GM18505 (cell line): ENCODE results near the gene DOCK4.

ENCODE experiments used
- ATAC-seq: cut with Tn5 transposase; IDR thresholded peaks from one replicate; pipeline ENCODE4 v1.9.1; 2021; ENCODE audit not compliant: unreplicated experiment
- POLR2A ChIP-seq: IDR thresholded peaks from 4 replicates; pipeline ENCODE4 v1.6.1; 2011; ENCODE audit warnings: borderline replicate concordance; ENCODE audit not compliant: insufficient read depth, insufficient read length; ENCODE audit errors: extremely low read depth

Gene DOCK4

DNA sequence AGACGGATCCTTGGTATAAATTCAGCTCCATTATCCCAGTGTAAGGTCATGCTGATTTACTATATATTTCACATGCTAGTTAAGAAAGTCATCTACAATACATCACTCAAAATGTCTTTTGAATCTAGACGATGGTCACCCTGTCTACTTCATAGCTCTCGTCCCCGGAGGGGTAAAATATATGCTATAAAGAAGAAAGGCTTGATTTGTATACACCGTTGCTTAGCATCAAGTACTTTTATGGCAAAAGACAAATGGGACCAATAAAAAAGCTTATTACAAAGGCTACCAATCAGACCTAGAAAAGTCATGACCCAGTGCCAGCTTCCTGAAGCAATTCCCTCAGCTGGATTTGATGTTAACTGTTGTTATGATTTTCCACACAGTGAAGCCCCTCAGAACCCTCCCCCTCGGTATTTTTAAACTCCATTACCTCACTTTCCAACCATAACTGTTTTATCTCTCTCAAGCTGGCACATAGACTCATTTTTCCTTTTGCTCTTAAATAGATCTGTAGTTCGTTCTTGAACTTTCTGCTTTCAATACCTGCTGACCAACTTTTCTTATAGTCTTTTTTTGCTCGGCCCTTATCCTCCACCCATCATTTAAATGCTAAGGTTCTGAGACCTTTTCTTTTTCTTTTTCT is 104.9 kb downstream of the DOCK4 start:
- ATAC-seq, result no peak
- TF ChIP-seq POLR2A, result no peak

DNA sequence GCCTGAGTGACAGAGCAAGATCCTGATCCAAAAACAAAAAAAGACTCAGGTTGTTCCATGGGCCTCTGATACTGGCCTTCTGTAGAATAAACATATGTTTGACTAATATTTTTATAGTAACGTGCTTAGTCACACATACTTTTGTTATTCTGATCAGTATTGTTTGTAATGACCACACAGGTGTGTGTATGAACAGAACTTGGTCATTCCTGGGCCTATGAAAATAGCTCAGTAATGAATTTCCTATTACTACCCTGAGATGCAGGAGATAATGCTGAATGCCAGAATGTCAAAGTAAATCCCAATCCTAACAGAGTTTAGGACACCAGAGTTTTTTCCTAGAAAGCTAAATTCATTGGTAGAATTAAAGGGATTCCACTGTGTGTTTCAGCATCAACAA is 108.7 kb downstream of the DOCK4 start:
- ATAC-seq, result no peak
- TF ChIP-seq POLR2A, result no peak

DNA sequence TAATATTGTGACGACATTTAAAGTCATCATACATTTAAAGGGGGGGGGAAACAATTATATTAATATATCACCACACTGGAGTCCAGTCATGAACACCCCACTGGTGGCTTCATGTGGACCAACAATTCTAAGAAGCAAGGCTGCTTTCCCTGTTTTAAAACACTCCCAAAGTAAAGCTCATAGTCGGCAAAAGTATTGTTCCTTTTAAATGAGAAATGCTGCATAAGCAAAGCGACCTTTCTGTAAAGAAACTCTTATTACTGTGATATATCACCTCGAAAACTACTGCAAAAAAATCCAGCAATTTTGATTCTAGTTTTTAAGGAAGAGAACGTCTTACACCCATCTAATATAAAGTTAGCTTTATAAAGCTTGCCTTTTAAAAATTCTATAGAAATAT is 112.8 kb downstream of the DOCK4 start:
- no peak for TF ChIP-seq POLR2A
- no peak for ATAC-seq

DNA sequence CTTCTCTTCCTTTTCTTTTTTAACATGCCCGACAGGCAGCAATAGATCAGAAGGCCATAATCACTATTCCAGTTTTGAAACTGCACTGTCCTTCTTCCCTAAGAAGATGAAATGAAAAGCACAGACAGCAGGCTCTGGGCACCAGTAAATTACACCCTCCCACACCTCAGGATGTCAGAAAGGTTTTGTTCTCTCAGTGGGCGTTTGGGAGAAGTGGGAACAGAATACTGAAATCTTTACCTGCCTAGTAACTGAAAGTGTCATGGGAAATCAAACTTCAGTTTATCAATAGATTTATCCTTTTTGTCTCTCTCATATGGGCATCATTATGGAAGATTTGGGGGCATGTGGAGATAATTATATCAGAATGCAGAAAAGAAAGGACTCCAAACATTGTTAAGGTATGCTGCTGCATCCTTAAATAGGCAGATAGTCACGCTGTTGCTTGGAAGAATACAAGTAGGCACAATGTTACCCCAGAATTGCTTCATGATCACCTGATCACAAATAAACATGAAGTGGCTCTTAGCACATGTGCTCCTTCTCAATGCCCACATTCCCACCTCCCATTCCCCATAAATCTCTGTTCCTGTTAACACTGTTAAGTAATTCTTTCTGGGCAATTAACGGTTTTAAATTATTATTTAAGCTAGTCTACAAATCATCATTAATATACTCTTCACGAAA is 113.3 kb downstream of the DOCK4 start:
- no peak for TF ChIP-seq POLR2A
- ATAC-seq, result no peak

DNA sequence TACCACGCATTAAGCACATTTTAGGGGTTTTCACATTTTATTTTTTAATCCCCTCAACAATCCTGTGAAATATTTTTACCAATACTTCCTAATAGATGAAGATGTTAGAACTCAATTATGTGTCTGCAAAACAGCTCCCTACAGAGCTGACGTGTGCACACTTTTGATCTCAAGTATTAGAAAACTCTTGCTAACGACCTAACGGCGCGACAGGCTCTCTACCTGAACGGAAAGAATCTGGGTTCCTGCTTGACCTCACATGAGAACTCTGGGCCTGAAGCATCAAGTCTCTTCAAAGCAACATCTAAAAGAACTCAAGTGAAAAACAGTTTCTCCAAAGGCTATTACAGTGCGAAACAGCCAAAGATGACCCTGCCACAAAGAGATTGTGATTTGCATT is 113.9 kb downstream of the DOCK4 start:
- no peak for ATAC-seq
- TF ChIP-seq POLR2A, result no peak

DNA sequence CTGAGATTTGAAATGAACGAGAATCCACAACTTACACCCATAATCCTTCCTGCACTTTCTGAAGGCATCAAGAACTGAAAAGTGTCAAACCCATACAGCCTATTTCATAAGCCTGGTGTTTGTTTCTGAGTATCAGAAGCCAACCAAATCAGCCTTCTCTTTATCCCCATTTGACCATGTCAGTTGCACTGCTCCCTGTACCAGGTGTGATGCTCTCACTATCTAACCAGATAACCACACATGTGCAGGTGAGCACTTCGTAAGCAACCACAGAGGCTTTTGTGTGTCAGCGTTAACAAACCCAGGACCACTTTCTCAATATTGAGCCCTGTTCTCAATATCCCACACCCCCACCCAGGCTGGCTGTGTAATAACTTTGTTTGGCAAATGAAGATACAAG is 114.4 kb downstream of the DOCK4 start:
- TF ChIP-seq POLR2A, result no peak
- ATAC-seq, result no peak

DNA sequence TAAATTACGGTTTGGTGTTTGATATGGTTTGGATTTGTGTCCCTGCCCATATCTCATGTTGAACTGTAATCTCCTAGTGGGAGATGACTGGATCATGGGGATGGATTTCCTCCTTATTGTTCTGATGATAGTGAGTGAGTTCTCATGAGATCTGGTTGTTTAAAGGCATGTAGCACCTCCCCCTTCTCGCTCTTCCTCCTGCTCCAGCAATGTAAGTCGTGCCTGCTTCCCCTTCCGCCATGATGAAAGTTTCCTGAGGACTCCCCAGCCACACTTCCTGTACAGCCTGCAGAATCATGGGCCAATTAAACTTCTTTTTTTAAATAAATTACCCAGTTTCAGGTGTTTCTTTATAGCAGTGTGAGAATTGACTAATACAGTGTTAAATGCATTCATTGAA is 116.6 kb downstream of the DOCK4 start:
- no peak for ATAC-seq
- TF ChIP-seq POLR2A, result no peak

DNA sequence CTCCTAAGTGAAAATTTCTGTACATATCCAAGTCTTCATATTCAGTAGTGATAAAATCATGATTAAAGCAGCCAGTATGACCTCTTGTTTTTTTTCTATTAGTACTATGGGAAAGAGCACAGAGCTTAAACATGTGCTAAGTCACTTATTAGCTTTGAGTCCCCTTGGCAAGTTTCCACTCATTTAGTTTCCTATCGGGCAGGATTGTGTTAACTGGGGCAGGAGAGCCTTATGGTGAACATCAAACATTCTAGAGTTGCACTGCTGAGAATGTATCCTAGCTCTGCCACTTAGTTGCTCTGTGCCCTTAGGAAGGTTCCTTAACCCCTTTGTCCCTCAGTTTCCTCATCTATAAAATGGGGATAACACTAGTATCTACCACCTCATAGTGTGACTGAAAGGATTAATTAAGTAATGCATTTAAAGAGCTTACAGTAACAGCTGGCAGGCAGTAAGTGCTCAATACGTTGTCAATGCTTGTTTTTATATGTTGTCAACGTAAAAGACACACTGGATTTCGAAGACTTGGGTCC is 117.6 kb downstream of the DOCK4 start:
- ATAC-seq, result no peak
- TF ChIP-seq POLR2A, result no peak

DNA sequence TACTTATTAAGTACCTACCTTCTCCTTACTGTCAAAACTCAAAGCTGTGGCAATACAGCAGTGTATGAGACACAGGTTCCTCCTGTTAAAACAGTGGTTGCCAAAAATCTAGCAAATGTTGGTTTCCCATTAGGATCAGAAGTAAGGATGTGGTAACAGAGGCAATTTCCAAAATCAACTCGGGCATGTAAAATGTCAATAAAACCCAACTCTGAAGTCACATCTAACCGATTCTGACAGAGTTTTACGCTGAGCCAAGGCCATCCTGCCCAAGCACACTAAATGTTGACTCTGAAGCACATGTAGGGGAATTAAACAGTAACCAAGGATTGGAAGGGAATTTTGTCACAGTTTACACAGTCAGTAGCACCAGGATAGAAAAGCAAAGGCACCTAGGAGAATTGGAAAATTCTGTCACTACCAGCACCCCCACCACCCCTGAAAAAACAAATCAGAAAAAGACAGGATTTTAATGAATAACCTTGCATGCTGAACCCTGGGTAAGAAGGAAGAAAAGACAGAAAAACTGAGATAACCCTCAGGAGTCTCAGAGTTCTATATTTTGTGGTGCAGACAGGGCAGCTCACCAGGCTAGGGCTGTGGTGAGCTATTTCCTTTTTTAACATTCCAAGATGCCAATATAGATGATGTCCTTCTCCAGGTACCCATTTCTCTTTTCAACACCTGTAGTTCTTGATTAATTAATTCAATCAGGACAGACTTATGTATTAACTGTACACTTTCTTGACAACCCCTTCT is 119.5 kb downstream of the DOCK4 start:
- no peak for TF ChIP-seq POLR2A
- no peak for ATAC-seq

DNA sequence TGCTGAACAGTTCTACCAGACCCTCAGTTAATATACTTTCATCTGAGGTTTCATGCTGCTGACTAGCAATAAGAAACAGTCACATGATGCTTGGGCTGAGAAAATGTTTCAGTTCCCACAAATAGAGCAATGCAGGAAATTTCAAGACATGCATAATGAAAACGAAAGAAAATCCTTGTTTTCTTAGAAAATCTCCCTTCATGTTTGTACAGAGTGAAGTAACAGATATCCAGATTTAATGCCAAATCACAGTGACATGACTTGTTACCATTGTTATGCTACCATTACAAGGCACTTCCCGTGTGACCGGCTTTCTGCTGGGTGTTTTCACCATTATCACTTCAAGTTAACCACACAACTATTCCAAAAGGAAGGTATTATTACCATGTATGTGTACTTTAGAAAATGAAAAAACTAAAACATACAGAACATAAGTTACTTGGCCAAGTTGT is 121.7 kb downstream of the DOCK4 start:
- peak; percentile 59 for ATAC-seq
- no peak for TF ChIP-seq POLR2A

DNA sequence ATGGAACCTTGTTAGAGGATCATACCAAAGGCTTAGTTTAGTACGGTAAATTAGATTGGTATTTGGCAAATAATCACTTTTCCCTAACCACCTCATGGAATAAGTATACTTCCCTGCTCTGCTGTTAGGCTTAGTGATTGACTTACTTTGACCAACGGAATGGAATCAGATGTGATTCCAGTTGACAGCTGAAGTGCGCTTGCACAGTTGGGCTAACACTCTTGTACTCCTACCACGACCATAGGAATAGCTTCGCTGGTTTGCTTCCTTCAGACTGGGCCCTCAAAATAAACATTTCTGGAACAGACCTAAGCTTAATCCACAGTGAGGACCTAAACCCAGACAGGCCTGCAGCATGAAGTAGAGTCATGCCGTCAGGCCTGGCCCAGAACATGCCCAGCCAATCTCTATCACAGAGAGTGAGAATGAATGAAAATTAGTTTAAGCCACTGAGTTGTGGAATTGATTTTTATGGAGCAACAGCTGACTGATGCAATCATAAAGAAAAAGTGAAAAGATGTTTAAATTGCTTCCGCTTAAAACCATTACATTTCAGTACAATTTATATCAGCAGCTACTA is 122.3 kb downstream of the DOCK4 start:
- TF ChIP-seq POLR2A, result no peak
- no peak for ATAC-seq

DNA sequence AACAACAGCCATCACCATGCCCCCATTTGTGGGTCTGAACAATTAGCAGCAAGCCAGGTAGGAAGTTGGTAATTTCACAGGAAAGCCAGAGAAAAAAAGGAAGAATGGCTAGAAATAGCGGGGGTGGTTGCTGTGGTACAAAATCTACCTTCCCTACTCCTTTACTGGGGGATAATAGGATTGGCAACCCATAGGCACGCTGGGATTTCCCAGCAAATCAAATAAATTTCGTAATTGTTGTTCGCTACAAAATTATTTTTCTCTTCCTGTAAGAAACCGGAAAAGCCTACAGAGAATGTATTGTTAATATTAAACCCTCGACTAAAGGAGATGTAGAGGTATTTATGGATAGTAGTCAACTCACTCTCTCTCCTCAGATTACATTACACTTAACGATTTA is 123.9 kb downstream of the DOCK4 start:
- TF ChIP-seq POLR2A, result no peak
- ATAC-seq, result no peak

DNA sequence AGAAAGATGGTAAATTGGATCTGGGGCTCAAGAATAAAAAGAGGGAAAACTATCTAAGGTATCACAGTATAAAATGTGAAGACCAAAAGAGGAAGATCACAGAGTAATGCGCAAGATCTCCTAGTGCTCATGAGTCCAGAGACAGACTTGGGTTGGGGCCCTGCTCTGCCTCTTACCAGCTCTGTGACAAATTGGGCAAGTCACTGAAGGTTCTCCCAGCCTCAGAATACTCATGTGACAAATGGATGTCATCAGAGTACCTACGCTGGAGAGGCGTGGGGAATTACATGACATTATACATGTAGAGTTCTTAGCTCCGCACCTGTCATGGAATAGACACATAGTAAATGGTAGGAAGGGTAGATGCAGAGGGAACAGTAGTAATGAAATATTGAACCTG is 124.4 kb downstream of the DOCK4 start:
- ATAC-seq, result no peak
- no peak for TF ChIP-seq POLR2A

DNA sequence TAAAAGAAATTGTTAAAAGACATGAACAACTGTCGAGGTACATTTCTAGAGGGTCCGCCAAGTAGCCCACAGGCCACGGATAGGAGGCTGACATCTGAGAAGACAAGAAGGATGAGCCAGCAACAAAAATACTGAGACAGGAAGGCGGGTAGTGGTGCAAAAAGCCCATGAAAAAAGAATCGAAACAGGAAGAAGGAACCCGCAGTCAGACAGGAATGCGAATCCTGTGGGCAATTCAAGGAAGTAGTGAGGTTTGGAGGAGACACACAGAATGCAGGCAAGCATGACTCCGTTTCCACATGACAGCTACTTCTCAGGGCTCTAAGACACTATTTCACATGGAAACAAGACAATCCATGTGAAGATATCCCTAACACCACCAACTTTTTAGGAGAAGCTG is 125.2 kb downstream of the DOCK4 start:
- ATAC-seq, result peak; percentile 41
- no peak for TF ChIP-seq POLR2A

DNA sequence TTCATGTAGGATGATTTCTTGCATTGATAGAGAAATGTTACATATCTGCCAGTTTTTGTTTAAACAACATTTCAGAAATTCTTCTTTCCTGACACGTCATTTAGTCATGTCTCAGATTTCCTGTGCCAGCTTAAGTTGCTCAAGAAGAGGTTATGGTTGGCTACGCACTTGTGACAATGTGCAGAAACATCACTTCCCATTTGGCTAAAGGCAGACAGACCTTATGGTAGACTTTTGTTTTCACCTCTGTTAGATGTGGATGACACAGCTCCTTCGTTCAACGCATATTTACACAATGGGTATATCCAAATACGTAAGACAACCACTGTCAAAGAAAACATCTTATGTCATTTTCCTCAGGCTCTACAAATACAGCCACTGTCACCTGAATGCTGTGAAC is 125.8 kb downstream of the DOCK4 start:
- TF ChIP-seq POLR2A, result no peak
- peak; percentile 82 for ATAC-seq
